GM19397 (cell line): Measurements from ENCODE around the gene OPHN1.

Experiments used
- ATAC-seq: cut with Tn5 transposase; IDR thresholded peaks from one replicate; pipeline ENCODE4 v1.9.1; 2021; ENCODE audit warnings: mild to moderate bottlenecking, moderate library complexity; ENCODE audit not compliant: unreplicated experiment

Gene OPHN1

DNA sequence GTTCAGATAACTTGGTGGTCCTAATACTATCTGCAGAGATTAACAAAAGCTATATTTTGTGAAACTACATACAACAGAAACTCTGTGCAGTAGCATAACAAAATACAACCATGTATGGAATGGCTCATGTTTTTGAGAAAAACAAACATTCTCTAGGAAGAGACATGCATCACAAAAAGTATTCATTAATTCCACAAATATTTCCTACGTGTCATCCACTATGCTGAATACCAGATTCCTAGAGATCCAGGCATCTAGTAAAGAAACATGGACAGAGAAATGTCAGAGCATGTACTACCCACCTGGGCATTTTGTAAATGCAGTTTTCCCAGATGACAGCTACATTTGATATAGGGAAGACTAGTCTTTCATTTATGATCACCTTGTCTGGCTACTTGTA, 248.1 kb downstream of the OPHN1 start:
- no peak for ATAC-seq

GRCh38 chrX:68183612-68184214, 249.6 kb downstream of the OPHN1 start:
- ATAC-seq = no peak

DNA sequence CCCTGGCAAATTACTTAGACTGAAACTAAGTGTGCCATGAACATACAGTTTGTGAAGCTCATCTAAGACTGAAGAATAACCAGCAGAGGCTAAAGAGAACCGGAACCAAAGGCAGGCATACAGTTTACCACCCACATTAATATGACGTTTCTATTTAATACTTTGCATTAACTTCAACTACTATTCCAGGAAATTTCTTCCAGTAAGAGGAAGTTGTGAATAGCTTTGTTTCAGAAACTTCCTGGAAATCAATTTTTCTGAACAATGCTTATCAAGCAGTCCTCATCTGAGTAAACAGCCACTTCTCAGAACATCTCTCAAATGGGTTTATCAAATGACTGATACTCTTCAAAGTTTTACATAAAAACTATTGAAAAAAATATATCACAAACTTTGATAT, 252.7 kb downstream of the OPHN1 start:
- ATAC-seq = no peak

DNA sequence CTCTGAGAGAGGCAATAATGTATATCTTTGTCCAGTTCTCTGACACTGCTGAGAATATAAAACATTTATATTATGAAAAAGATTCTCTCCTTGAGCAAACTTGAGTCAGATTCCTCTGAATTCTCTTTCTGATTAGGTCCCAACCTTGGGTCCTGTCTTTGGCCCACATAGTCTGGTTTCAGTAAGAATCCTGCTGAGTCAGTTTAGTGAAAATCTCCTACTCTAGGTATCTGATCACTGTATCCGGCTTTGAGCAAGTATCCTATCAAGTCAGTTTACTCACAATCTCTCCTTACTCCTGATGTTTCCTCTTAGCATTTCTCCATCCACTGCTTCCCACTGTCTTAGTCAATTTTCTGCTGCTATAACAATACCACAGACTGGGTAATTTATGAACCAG, 253.9 kb downstream of the OPHN1 start:
- ATAC-seq = no peak

- ATAC-seq = no peak
Measured at GRCh38 chrX:68177542-68177941, 255.8 kb downstream of the OPHN1 start.

DNA sequence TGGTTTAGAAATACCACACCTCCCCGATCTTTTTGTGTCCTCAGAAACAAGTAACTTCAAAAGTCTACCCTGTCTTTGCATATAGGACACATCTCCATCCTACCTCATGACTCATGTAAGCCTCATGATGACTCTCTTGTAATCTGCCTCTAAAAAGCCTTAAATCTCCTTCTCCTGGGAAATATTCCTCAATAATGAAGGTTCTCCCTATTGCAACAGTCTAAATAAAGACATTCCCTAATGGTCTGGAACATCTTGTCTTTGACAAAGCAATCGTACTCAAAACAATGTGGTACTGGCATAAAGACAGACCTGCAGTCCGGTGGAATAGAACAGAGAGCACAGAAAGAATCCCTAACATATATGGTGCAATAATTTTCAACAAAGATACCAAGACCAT, 257.7 kb downstream of the OPHN1 start:
- no peak for ATAC-seq

- ATAC-seq = no peak
Measured at GRCh38 chrX:68163441-68163840, 269.9 kb downstream of the OPHN1 start.

- no peak for ATAC-seq
Measured at GRCh38 chrX:68147848-68148247, 285.4 kb downstream of the OPHN1 start.

GRCh38 chrX:68146054-68146453, 287.2 kb downstream of the OPHN1 start:
- no peak for ATAC-seq

DNA sequence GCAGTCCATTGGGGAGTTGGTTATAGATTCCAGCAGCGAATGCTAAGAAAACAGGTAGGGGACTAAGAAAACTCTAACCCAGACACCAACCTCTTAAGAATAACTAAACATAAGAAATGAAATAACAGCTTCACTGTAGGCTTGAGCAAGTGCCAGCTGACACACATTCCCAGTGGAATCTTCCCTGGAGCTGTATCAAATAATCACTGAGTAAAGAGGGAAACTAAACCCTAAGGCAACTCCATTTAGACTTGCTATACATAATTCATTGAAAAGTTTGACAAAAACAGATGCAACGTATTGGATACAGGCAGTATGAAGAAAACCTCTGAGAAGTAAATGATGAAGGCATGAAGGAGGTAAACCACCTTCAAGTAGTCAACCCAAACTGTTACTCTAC, 293.5 kb downstream of the OPHN1 start:
- ATAC-seq = no peak

DNA sequence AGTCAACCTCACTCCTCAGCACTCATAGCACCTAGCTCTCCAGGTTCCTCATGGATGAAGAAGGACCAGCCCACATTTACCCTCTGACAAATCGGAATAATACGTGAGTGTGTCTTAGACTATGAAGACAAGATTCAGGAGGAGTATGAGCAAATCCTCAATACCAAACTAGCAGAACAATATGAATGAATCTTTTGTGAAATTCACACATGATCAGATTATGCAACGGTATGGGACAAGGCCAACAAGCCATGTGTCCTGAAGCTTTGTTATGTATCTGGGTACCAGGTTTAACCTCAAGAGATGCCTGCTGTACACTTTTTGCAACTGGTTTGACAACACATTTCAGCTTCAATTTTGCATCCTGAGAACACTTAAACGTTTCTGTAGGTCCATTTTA, 300.1 kb downstream of the OPHN1 start:
- no peak for ATAC-seq

DNA sequence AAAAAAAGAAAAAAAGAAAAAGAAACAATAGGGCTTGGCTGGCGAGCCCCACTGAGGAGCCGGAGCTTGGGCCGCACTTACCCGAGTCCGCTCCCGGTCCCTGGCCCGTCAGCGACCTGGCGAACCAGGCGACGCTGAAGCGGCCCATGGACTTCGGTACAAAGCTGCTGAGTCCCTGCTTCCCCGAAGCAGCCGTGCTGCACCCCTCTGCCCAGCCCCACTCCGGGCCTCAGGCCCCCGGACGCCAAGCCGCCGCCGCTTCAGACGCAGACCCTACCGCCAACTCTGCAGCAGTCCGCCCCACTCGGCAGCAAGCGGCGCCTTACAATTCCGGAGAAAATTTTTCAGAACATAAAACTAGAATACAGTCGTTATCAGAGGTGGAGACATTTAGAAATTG, 300.5 kb downstream of the OPHN1 start:
- no peak for ATAC-seq

DNA sequence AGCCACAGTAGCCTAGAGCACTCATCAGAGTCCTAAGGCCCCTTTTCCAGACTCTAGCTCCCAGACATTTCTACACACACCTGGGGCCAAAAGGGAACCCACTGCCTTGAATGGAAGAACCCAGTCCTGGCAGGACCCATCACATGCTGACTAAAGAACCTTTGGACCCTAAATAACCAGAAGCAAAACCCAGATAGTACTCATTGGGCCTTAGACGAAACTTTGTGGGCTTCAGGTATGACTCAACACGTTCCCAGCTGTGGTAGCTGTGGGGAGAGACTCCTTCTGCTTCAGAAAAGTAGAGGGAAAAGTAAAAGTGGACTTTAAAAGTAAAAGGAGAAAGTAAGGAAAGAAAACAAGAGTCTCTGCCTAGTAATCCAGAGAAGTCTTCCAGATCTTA, 311.5 kb downstream of the OPHN1 start:
- no peak for ATAC-seq

DNA sequence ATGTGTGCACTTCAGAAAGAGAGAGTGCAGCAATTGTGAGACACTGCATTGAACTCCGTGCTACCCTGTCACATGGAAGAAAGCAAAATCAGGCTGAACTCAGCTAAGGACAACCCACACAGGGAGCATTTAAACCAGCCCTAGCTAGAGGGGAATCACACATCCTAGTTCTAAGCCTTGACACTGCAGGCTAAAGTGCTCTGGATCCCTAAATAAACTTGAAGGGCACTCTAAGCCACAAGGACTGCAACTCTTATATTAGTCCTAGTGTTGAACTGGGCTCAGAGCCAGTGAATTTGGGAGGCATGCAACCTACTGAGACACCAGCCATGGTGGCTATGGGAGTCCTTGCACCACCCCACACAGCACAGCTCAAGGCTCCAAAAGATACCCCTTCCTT, 311.9 kb downstream of the OPHN1 start:
- ATAC-seq = no peak

DNA sequence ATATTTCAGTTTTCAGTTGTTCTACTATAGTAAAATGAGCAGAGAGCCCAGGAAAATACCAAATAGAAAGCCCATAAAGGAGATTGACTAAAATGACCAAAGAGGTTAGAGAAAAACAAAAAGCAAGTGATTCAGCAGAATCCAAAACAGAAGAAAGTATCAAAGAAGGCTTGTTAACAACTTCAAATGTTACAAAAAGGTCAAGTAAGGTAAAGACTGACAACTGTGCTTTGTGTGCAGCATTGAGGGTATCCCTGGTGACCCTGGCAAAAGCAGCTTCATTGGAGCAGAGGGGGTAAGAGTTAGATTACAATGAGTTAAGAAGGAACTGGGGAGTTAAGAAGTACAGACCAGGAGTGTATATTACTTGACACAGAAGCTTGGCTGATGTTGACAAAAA, 317.9 kb downstream of the OPHN1 start:
- ATAC-seq = no peak

GRCh38 chrX:68114573-68115129, 318.6 kb downstream of the OPHN1 start:
- no peak for ATAC-seq

- no peak for ATAC-seq
Measured at GRCh38 chrX:68113837-68114572, 319.3 kb downstream of the OPHN1 start.

DNA sequence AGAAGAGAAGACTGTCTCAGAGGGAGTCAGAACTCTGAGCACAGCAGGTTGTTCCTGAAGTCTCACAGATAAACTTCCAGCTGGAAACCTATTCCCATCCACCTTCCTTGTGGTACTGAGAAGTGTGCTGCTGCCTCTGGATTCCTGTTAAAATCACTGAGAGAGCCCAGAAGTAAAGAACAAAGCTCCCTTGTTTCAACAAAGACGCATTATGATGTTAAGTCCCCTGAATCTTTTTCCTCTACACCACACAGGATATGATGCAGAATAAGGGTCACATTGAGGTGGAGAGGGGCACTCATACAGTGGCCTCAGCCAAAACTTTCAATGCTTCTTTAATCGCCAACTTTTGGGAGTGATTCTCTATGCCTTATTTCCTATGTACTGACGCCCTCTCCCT, 321.0 kb downstream of the OPHN1 start:
- no peak for ATAC-seq

GRCh38 chrX:68109162-68109561, 324.1 kb downstream of the OPHN1 start:
- ATAC-seq = no peak

DNA sequence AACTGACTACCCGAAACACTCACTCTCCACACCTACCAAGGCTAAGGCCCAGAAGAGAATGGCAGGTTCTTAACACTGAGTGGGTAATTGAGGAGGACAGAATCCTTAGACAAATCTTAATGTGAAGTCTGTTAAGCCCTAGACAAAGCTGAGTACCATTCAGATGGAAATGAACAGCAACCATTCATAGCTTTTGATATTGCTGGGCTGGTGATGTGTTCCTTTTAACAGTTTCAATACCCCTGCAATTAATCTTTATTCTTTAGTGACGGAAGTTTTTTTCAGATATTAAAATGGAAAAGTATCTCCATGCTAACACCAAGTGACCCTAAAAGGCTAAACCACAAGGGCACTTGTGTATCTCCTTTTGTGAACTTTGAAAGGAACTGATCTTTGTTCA, 334.9 kb downstream of the OPHN1 start:
- ATAC-seq = no peak

DNA sequence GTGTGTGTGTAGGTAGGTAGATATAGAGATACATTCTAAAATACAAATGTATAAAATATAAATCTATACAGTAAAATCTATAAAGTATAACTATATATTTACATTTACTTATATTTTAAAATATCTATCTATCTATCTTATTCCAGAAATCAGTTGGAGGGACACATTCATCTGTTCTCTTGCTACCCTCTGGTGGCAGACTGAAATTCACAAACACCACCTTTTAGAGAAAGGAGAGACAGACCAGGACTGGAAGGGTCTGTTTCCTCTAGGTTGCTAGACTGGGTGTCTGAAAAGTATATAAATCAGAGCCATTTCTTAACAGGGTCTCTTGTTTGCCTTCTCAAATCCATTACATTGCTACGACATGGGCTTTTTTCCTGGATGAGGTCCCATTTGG, 343.0 kb downstream of the OPHN1 start:
- ATAC-seq = no peak

- ATAC-seq = no peak
Measured at GRCh38 chrX:68087526-68087925, 345.8 kb downstream of the OPHN1 start.

DNA sequence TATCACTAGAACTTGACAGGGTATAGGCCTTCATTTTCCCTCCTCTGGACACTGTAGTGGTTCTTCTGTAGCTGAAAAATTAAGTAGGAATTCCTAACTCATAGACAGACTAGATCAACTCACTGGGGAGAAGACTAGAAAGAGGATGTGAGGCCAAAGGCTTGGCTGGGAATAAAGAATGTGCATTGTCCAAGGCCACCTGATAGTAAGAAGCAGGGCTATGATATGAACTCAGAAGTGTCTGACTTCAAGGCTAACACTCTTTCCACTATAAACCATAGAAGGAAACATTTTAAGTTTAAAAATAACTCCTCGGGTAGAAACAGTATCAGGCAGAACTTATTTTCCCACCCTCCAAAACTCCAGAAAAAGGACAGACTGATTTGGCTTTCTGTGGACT, 346.6 kb downstream of the OPHN1 start:
- ATAC-seq = no peak
